HFF-Myc (cell line): ENCODE data around the gene FBXO17.

Source experiments
- DNase-seq: peaks from one replicate; pipeline ENCODE4 v3.0.0-alpha.2; 2011; ENCODE audit warnings: low read depth; ENCODE audit errors: extremely low read depth
- H3K4me3 ChIP-seq: replicated peaks from 2 replicates; pipeline ENCODE4 v1.5.1; 2011; ENCODE audit warnings: low read depth, mild to moderate bottlenecking, control low read depth, low read length
- CTCF ChIP-seq: IDR thresholded peaks from 2 replicates; pipeline ENCODE4 v1.5.1; 2012; ENCODE audit warnings: mild to moderate bottlenecking, low read depth, low read length, control low read depth; ENCODE audit errors: missing control alignments

Gene FBXO17

GRCh38 chr19:38930776-38931520 lies 44.6 kb downstream of the FBXO17 start, which contains the start of gene MRPS12:
Gene MRPS12 (plus strand): TSS chr19:38930944. CDS start chr19:38931295, 351 bp downstream.
- peak within 1 kb of the TSS; percentile 99 for H3K4me3 ChIP-seq
- no peak for TF ChIP-seq CTCF
- DNase-seq = peak; percentile 99

GRCh38 chr19:38929929-38930775 lies 45.4 kb downstream of the FBXO17 start, which contains the start of gene SARS2:
Gene SARS2 (minus strand): TSS chr19:38930763. CDS start chr19:38930736, 27 bp downstream.
- H3K4me3 ChIP-seq = peak within 1 kb of the TSS; percentile 99
- DNase-seq = peak; percentile 82
- TF ChIP-seq CTCF = peak; percentile 100

- no peak for TF ChIP-seq CTCF
- H3K4me3 ChIP-seq = no peak overlapping the region
- no peak for DNase-seq
Observed at GRCh38 chr19:38928391-38929001, 47.0 kb downstream of the FBXO17 start.

- H3K4me3 ChIP-seq = no peak overlapping the region
- TF ChIP-seq CTCF = no peak
- no peak for DNase-seq
Observed at GRCh38 chr19:38924388-38924787, 51.2 kb downstream of the FBXO17 start.

GRCh38 chr19:38922482-38922881 lies 53.1 kb downstream of the FBXO17 start:
- DNase-seq = no peak
- H3K4me3 ChIP-seq = no peak overlapping the region
- no peak for TF ChIP-seq CTCF

- no peak for TF ChIP-seq CTCF
- DNase-seq = no peak
- no peak overlapping the region for H3K4me3 ChIP-seq
Observed at GRCh38 chr19:38921420-38922274, 53.9 kb downstream of the FBXO17 start.
